Peyer's patch (tissue), 4 donors: ENCODE results near the gene STK38L.

Experiments
- POLR2A ChIP-seq, 2 donors: fragments of 450-650 bp; IDR thresholded peaks; one replicate each; pipeline ENCODE4 v1.5.1; 2017; ENCODE audit warnings: antibody characterized with exemption in 2 of 2, mild to moderate bottlenecking in 2 of 2, moderate library complexity in 2 of 2
- TF ChIP-seq, protein P1 (sequence below), 6 experiments: fragments of 450-650 bp in 4 of 6; fragments of 200-600 bp in 2 of 6; sonication (generic) in 1 of 6; IDR thresholded peaks; one replicate each; pipeline ENCODE4 v1.5.1; 2017 to 2019; ENCODE audit warnings: antibody characterized with exemption in 6 of 6, mild to moderate bottlenecking in 3 of 6, moderate library complexity in 1 of 6

DNA sequence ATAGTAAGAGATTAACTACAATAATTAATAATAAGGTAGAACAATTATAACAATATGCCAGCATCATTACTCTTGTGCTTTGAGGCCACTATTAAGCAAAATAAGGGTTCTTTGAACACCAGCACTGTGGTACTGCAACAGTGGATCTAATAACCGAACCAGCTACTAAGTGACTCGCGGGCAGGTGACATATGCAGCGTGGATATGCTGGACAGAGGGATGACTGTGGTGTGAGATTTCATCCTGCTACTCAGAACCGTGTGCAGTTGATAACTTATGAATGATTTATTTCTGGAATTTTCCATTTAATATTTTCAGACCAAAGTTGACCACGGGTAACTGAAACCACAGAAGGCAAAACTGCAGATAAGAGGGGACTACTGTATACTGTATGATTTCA is 123.0 kb downstream of the STK38L start:
- TF ChIP-seq, protein P1, sequence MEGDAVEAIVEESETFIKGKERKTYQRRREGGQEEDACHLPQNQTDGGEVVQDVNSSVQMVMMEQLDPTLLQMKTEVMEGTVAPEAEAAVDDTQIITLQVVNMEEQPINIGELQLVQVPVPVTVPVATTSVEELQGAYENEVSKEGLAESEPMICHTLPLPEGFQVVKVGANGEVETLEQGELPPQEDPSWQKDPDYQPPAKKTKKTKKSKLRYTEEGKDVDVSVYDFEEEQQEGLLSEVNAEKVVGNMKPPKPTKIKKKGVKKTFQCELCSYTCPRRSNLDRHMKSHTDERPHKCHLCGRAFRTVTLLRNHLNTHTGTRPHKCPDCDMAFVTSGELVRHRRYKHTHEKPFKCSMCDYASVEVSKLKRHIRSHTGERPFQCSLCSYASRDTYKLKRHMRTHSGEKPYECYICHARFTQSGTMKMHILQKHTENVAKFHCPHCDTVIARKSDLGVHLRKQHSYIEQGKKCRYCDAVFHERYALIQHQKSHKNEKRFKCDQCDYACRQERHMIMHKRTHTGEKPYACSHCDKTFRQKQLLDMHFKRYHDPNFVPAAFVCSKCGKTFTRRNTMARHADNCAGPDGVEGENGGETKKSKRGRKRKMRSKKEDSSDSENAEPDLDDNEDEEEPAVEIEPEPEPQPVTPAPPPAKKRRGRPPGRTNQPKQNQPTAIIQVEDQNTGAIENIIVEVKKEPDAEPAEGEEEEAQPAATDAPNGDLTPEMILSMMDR (IDR thresholded peaks at IDR 0.05), result no peak
- TF ChIP-seq POLR2A (IDR thresholded peaks at IDR 0.05), result no peak
